Transverse colon (tissue), 3 donors: ENCODE data around the gene ZNF594.

ENCODE experiments used
- CTCF ChIP-seq, 5 experiments: fragments of 200-600 bp in 3 of 5; fragments of 450-650 bp in 2 of 5; sonication (generic) in 3 of 5; IDR thresholded peaks; 1 replicate in 2 of 5; 2 replicates in 3 of 5; pipeline ENCODE4 v1.5.1; 2016 to 2017; ENCODE audit warnings: antibody characterized with exemption in 5 of 5, inconsistent platforms in 3 of 5, mild to moderate bottlenecking in 2 of 5, moderate library complexity in 1 of 5
- POLR2A ChIP-seq: fragments of 450-650 bp; IDR thresholded peaks from one replicate; pipeline ENCODE4 v1.6.1; 2016; ENCODE audit warnings: antibody characterized with exemption, mild to moderate bottlenecking, moderate library complexity

GRCh38 chr17:5184288-5184687 is 7.4 kb downstream of the ZNF594 start:
- TF ChIP-seq CTCF (IDR thresholded peaks at IDR 0.05) (no peak), POLR2A (no peak)
